Kidney tubule cell (primary cell): Measurements from ENCODE around the gene CHSY1.
"Not testable (repeated sequence)": the region's sequence is repeated elsewhere in the genome, so short reads cannot be mapped to it uniquely, and the experiment has no call there.

ENCODE experiments used
- DNase-seq: peaks from one replicate; pipeline ENCODE4 v3.0.0-alpha.2; 2018; ENCODE audit warnings: low spot score

The CHSY1 gene

GRCh38 chr15:101251830-101252820, at the start of gene CHSY1:
TSS of gene CHSY1 (minus strand) at chr15:101252048. CDS start at chr15:101251456, 592 bp downstream.
- peak; percentile 93 for DNase-seq

GRCh38 chr15:101296418-101297405, 44.9 kb upstream of the CHSY1 start:
- DNase-seq: no peak

GRCh38 chr15:101295607-101296161, 43.8 kb upstream of the CHSY1 start:
- DNase-seq: no peak

- DNase-seq: peak; percentile 94
Observed at GRCh38 chr15:101294731-101295606, 43.1 kb upstream of the CHSY1 start, which contains the start of gene SNRPA1. TSS of gene SNRPA1 (minus strand) at chr15:101295248. CDS start at chr15:101295178, 70 bp downstream.

GRCh38 chr15:101293122-101293521, 41.3 kb upstream of the CHSY1 start:
- DNase-seq: peak; percentile 50

GRCh38 chr15:101288905-101289513, 37.2 kb upstream of the CHSY1 start:
- DNase-seq: peak; percentile 66

GRCh38 chr15:101287342-101287741, 35.5 kb upstream of the CHSY1 start:
- DNase-seq: not testable (repeated sequence)

- no peak for DNase-seq
Observed at GRCh38 chr15:101286471-101287114, 34.7 kb upstream of the CHSY1 start.

GRCh38 chr15:101283931-101284330, 32.1 kb upstream of the CHSY1 start:
- DNase-seq: no peak

- no peak for DNase-seq
Observed at GRCh38 chr15:101280007-101280406, 28.2 kb upstream of the CHSY1 start.

GRCh38 chr15:101277943-101278564, 26.2 kb upstream of the CHSY1 start:
- DNase-seq: no peak

- DNase-seq: peak; percentile 90
Observed at GRCh38 chr15:101277038-101277822, 25.4 kb upstream of the CHSY1 start, which contains the start of gene SELENOS. TSS of gene SELENOS (minus strand) at chr15:101277485. CDS start at chr15:101277417, 68 bp downstream.

GRCh38 chr15:101276501-101277037, 24.7 kb upstream of the CHSY1 start:
- peak; percentile 51 for DNase-seq

GRCh38 chr15:101275018-101275417, 23.2 kb upstream of the CHSY1 start:
- no peak for DNase-seq

GRCh38 chr15:101273534-101273933, 21.7 kb upstream of the CHSY1 start:
- no peak for DNase-seq

- no peak for DNase-seq
Observed at GRCh38 chr15:101272584-101272983, 20.7 kb upstream of the CHSY1 start.

- no peak for DNase-seq
Observed at GRCh38 chr15:101269479-101270223, 17.8 kb upstream of the CHSY1 start.
